NCI-H1105 treated with DMSO at 0.1 percent for 48 hours (cell line): ENCODE results near the gene ZNF585A.
"Not testable (repeated sequence)": the region's sequence is repeated elsewhere in the genome, so short reads cannot be mapped to it uniquely, and the experiment has no call there.

ENCODE experiments used
- DNase-seq: peaks from one replicate; lab custom pipeline; 2025; lab: John Stamatoyannopoulos, UW

Gene ZNF585A

DNA sequence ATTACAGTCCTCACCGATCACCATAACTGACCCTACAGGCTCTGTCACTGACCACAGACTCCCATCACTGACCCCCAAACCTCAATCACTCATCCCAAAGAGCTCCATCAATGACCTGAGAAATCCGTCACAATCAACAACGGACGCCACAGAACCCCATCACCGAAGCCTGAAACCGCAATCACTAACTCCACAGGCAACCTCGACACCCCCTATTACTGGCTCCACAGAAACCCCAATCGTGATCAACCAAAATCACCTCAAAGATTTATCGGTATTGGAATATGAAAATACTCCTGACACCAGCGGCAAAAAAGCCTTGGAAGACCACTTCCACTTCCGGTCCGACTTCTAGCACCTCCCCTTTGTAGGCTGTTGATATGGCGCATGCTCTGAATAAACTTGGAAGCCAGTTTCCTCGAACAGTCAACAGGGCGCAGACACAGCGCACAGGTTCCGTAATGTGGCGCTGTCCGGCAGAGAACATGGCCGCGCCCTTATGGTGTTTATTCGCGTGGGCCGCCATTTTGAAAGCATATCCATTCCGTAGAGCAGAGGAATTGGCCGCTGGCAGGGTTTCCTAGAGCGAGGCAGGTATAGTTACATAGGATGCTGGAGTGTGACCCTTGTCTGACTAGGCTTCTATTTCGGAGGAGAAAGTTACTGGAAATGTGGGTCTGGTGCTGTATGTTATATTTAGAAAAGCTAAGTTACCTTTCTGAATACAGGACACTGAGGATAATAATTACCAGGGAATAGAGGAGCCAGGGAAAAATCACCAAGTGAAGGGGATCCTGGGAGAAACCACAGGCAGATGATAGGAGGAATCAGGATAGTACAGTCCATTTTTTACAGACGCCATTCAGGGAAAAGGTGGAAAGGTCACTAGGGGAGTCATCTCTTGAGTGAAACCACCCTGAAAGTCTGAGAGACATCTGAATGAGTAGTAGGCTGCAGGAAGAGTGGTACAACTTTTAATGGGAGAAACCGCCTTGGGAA is at the start of gene ZNF585A:
Gene ZNF585A (minus strand): TSS at position 328 of the 999 bp plus-strand sequence. CDS start 2,785 bp downstream, outside the sequence.
- DNase-seq, result peak; percentile 94

DNA sequence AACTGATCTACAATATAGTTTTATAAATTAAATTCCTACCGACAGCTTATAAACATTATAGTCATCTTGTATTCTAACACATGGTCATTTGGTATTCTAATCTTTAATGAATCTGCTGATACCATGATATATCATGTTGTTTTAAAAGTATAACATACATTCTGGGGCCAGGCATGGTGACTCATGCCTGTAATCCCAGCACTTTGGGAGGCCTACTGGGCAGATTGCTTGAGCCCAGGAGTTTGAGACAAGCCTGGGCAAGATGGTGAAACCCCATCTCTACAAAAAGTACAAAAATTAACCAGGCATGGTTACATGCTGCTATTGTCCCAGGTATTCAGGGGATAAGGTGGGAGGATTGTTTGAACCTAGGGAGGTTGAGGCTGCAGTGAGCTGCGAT is 48.6 kb upstream of the ZNF585A start:
- no peak for DNase-seq

DNA sequence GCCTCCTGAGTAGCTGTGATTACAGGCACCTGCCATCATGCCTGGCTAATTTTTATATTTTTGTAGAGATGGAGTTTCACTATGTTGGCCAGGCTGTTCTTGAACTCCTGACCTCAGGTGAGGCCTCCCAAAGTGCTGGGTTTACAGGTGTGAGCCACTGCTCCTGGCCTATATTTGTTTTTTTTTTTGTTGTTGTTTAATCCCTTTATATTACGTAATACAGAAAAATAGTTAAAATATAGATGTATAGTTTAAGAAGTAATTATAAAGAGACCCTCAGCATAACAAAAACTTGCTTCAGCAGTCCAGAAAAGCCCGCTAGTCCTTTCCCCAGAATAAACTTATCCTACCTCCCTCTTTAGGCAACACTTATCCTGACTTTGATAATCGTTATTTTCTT is 47.9 kb upstream of the ZNF585A start:
- DNase-seq, result no peak

DNA sequence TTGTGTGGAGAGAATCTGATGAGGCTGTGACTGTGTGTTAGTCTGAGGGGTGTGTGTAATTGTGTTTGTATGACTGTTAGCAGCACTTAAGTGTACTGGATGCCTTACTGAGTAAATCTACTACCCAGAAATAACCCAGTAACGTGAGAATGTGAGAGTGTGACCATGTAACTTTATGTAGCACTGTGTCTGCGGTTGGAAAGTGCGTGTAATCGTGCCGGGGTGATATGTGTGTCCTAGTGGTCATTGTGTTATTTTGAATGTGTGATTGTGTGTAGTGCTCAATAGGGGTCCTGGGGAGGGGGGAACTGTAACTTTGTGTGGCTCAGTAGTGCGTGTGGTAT is 46.1 kb upstream of the ZNF585A start:
- DNase-seq, result no peak

DNA sequence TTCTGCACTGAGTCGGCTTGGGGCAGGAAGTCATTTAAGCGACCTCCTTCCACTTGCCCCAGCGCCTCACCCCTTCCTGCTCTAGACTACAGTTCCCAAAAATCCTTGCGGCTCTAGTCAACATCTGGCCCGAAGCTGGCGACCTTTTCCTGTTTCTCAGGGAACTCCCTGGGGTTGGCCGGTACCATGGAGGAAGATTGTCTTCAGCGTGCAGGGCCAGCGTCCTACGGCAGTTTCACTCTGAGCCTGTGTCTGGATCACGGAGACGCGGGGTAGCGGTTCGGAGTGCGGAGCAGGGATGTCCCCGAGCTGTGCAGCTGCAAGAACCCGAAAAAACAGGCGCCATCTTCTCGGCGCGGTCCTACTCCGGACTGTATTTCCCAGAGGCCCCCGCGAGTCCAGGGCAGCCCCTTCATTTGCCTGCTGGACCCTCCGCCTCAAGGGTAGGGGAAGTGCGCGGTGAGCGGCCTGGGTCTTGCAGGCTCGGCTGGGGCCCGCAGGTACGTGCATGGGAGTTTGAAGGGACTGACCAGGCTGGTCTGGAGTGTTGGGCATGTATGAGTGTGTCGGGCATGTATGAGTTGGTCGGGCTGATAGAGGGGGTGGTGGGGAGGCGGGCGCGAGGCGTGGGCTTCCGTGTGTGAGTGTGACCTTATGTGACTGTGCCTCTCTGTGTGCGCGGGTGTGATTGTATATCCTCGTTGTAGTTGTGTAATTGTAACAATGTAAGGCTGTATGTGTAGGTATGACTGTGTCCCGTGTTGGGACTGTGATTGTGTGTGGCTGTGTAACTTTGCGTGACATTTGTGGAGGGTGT is 45.5 kb upstream of the ZNF585A start, which contains the start of gene ZNF383:
Gene ZNF383 (plus strand): TSS at position 440 of the 817 bp plus-strand sequence. CDS start 12,240 bp downstream, outside the sequence.
- peak; percentile 93 for DNase-seq

DNA sequence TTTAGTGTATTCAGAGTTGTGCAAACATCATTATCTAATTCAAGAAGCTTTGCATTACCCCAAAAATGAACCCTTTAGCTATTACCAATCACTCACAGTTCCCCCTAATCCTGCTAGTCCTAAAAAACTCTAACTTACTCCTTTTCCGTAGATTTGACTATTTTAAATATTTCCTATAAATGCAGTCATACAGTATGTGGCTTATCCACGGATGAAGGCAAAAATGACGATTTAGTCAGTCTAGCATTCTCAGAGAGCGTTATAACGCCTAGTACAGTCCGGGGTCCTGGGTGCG is 44.9 kb upstream of the ZNF585A start:
- no peak for DNase-seq

DNA sequence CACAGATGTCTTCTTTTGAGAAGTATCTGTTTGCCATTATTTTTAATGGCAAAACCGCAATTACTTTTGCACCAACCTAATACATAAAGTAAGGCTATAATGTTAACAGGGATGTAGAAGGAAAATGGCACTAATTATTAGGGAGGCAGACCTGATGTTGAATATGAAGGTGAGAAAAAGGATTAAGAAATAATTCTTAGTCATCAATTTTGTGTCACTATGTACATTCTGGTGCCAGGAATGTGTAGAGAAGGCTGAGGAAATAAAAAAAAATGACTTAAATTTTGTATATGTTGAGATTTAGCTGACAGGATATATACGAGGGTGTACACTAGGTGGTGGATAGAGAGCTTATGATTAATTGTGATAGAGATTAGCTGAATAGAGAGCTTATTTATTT is 25.3 kb upstream of the ZNF585A start:
- no peak for DNase-seq

DNA sequence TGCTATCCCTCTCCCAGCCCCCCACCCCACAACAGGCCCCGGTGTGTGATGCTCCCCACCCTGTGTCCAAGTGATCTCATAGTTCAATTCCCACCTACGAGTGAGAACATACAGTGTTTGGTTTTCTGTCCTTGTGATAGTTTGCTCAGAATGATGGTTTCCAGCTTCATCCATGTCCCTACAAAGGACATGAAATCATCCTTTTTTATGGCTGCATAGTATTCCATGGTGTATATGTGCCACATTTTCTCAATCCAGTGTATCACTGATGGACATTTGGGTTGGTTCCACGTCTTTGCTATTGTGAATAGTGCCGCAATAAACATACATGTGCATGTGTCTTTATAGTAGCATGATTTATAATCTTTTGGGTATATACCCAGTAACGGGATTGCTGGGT is 24.6 kb upstream of the ZNF585A start:
- DNase-seq, result not testable (repeated sequence)

DNA sequence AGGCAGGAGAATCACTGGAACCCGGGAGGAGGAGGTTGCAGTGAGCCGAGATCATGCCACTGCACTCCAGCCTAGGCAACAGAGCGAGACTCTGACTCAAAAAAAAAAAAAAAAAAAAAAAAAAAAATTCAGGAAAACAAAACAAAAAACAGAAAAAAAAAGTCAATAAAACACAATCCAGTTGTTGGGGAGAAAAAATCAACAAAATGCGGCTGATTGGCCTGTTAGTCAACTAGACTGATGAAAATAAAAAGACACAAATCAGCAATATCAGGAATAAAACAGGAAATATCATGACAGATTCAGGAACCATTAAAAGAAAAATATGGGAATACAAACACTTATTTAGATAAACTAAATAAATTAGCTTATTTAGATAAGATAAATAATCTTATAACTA is 22.8 kb upstream of the ZNF585A start:
- not testable (repeated sequence) for DNase-seq

DNA sequence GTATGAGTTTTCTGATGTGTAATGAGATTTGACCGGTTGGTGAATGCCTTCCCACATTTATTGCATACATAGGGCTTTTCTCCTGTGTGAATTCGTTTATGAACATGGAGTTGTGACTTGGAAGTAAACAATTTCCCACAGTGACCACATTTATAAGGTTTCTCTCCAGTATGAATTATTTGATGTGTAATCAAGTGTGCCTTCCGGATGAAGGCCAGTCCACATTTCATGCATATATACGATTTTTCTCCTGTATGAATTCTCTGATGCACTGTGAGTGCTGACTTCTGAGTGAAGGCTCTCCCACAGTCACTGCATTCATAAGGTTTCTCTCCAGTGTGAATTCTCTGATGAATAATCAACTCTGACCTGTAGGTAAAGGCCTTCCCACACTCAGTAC is 13.6 kb upstream of the ZNF585A start:
- DNase-seq, result not testable (repeated sequence)

DNA sequence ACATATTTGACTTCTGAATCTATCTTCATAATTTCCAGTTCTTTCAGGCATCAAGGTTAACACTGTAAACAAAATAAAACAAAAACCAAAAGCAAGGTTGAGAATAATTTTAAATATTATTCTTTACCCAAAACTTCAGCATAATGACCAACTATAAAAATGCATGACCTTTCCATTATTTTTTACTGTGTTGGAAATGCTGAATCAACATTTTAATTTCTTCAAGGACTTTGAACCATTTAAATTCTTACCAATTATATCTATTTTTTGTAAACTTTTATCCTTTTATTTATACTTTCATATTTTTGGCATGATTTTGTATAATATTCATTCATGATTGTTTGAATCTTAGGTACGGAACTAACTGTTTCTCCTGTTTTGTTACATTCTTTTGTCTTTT is 6.9 kb downstream of the ZNF585A start:
- no peak for DNase-seq

DNA sequence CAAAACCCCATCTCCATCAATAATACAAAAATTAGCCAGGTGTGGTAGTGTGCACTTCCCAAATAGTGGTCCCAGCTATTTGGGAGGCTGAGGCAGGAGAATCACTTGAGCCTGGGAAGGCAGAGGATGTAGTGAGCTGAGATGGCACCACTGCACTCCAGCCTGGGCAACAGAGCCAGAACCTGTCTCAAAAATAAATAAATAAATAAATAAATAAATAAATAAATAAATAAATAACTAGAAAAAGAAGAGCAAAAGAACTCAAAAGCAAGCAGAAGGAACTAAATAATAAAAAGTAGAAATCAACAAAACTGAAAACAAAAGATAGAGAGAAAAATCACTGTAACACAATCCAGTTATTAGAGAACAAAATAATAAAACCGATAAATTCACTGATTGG is 12.3 kb downstream of the ZNF585A start:
- no peak for DNase-seq

DNA sequence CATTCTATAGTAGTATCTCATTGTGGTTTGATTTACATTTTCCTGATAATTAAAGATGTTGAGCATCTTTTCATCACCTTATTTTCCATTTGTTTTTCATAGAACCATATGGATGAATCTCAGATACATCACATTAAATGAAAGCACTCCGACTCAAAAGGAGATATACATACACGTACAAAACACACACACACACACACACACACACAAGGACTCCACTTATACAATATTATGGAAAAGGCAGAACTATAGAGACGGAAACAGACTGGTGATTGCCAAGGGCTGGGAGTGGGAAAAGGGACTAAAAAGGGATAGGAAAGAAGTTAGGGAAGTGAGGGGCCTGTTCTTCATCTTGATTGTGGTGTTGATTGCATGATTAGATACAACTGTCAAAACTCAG is 24.3 kb downstream of the ZNF585A start:
- no peak for DNase-seq

DNA sequence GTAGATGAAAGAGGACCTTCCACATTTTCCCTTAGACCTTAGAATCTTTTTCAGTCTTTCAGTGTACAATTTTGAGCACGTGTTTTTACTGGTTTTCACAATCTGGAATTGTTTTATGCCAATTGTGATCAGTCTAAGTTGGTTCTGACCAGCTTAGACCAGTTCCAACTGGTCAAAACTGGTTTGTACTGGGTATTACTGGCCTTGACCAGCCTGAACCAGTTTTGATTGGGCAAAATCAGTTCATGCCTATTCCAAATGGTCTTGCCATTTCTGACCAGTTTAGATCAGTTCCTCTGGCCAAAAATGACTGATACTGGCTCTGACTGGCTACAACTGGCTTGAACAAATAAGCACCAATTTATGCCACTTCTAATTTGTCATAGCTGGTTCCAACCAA is 36.4 kb downstream of the ZNF585A start:
- no peak for DNase-seq

DNA sequence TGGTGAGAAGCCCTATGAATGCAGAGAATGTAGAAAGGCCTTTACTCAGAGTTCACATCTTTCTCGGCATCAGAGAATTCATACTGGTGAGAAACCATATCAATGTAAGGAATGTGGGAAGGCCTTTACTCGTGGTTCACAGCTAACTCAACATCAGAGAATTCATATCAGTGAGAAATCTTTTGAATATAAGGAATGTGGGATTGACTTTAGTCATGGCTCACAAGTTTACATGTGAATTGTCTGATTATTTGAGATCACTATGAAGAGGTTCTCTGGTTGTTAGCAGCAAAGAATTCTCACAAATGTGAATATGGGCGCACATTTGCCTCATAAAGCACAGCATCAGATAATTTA is 43.7 kb downstream of the ZNF585A start:
- no peak for DNase-seq

DNA sequence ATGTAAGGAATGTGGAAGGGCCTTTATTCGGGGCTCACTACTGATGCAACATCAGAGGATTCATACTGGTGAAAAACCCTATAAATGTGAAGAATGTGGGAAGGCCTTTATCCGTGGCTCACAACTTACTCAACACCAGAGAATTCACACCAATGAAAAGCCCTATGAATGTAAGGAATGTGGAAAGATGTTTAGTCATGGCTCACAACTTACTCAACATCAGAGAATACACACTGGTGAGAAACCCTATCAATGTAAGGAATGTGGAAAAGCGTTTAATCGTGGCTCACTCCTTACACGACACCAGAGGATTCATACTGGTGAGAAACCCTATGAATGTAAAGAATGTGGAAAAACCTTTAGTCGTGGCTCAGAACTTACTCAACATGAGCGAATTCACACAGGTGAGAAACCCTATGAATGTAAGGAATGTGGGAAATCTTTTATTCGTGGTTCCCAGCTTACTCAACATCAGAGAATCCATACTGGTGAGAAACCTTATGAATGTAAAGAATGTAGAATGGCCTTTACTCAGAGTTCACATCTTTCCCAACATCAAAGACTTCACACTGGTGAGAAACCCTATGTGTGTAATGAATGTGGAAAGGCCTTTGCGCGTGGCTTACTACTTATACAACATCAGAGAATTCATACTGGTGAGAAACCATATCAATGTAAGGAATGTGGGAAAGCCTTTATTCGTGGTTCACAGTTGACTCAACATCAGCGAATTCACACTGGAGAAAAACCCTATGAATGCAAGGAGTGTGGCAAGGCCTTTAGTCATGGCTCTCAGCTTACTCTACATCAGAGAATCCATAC is 44.3 kb downstream of the ZNF585A start:
- DNase-seq, result no peak

DNA sequence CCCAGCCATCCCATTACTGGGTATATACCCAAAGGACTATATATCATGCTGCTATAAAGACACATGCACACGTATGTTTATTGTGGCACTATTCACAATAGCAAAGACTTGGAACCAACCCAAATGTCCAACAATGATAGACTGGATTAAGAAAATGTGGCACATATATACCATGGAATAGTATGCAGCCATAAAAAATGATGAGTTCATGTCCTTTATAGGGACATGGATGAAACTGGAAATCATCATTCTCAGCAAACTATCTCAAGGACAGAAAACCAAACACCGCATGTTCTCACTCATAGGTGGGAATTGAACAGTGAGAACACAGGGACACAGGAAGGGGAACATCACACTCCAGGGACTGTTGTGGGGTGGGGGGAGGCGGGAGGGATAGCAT is 50.4 kb downstream of the ZNF585A start:
- not testable (repeated sequence) for DNase-seq

DNA sequence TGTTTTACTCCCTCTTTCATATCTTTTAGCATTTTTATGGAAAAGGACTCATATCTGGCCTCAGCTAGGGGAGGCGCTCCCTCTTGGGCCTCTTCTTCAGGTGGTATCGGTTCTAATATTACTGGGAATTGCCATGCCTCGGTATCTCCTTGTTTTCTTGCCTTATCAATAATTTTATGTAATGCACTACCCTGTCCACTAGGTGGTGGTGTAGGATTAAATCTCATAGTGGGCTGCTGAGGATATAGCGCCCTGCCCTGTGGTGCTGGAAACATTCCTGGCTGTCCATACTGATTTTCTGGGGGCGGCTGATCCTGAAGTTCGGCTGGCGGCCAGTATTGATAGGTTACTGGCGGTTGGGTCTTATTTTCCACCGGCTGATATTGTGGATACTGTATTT is 58.5 kb downstream of the ZNF585A start:
- no peak for DNase-seq

DNA sequence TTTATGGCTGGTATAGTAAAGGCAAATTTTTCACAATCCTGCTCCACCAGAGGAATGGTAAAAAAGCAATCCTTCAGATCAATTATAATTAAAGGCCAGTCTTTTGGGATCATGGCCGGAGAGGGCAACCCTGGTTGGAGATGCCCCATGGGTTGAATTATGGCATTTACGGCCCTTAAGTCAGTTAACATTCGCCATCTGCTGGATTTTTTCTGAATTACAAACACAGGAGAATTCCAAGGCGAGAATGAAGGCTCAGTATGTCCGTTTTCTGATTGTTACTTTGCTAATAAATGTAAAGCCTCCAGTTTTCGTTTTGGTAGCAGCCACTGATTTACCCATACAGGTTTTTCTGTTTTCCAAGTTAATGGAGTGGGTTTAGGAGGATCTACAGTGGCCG is 60.7 kb downstream of the ZNF585A start:
- peak; percentile 7 for DNase-seq

DNA sequence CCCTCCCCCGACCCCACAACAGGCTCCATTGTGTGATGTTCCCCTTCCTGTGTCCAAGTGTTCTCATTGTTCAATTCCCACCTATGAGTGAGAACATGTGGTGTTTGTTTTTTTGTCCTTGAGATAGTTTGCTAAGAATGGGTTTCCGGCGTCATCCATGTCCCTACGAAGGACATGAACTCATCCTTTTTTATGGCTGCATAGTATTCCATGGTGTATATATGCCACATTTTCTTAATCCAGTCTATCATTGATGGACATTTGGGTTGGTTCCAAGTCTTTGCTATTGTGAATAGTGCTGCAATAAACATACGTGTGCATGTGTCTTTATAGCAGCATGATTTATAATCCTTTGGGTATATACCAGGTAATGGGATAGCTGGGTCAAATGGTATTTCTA is 68.4 kb downstream of the ZNF585A start:
- DNase-seq, result not testable (repeated sequence)

DNA sequence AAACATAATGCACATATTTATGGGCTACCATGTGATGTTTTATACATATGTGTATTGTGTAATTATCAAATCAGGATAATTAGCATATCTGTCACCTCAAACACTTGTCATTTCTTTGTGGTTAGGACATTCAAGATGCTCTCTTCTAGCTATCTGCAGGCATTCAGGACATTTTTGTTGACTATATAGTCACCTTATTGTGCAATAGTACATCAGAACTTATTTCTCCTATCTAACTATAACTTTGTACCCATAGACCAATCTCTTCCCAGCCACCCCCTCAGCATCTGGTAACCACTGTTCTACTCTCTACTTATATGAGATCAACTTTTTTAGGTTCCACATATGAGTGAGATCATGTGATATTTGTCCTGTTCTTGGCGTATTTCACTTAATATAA is 73.9 kb downstream of the ZNF585A start:
- DNase-seq, result no peak

DNA sequence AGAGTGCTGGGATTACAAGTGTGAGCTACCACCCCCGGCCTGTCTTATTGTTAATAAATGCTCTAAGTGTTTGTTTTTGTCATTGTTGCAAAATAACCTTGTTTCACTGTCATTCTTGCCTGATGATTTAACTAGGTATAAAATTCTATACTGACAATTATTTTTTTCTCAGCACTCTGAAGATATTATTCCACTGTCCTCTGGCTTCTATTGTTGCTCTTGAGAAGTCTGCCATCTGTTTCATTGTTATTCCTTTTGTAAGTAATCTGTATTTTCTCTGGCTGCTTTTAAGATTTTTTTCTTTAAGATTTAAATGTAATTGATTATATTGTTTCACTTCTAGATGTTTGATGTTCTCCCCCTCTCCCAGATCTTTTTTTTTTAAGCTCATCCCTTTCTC is 76.6 kb downstream of the ZNF585A start:
- DNase-seq, result no peak
